HG03066 (cell line): ENCODE results near the gene ARL15.

Experiments used
- ATAC-seq: cut with Tn5 transposase; IDR thresholded peaks from one replicate; pipeline ENCODE4 v1.9.1; 2021; ENCODE audit warnings: low read depth; ENCODE audit not compliant: unreplicated experiment

Gene ARL15

GRCh38 chr5:53923961-53924360, 386.4 kb downstream of the ARL15 start:
- no peak for ATAC-seq

- ATAC-seq: no peak
These were observed 387.6 kb downstream of the ARL15 start for GRCh38 chr5:53922508-53923498.

GRCh38 chr5:53917826-53918225, 392.5 kb downstream of the ARL15 start:
- ATAC-seq: no peak

- ATAC-seq: no peak
These were observed 393.3 kb downstream of the ARL15 start for GRCh38 chr5:53917095-53917494.

- no peak for ATAC-seq
These were observed 395.3 kb downstream of the ARL15 start for GRCh38 chr5:53915120-53915519.

GRCh38 chr5:53913941-53914340, 396.4 kb downstream of the ARL15 start:
- ATAC-seq: no peak

GRCh38 chr5:53908757-53909156, 401.6 kb downstream of the ARL15 start:
- ATAC-seq: no peak

GRCh38 chr5:53907827-53908226, 402.5 kb downstream of the ARL15 start:
- ATAC-seq: no peak

GRCh38 chr5:53906736-53907135, 403.6 kb downstream of the ARL15 start:
- ATAC-seq: no peak

GRCh38 chr5:53902296-53902907, 408.0 kb downstream of the ARL15 start:
- no peak for ATAC-seq

- ATAC-seq: no peak
These were observed 409.7 kb downstream of the ARL15 start for GRCh38 chr5:53900677-53901076.

GRCh38 chr5:53895091-53895683, 415.2 kb downstream of the ARL15 start:
- no peak for ATAC-seq

GRCh38 chr5:53893626-53894025, 416.7 kb downstream of the ARL15 start:
- no peak for ATAC-seq

GRCh38 chr5:53892224-53892623, 418.1 kb downstream of the ARL15 start:
- no peak for ATAC-seq

GRCh38 chr5:53891159-53891558, 419.2 kb downstream of the ARL15 start:
- no peak for ATAC-seq

- no peak for ATAC-seq
These were observed 419.9 kb downstream of the ARL15 start for GRCh38 chr5:53890490-53890889.

- no peak for ATAC-seq
These were observed 425.5 kb downstream of the ARL15 start for GRCh38 chr5:53884844-53885243.

- ATAC-seq: no peak
These were observed 426.0 kb downstream of the ARL15 start for GRCh38 chr5:53884417-53884816.

GRCh38 chr5:53882676-53883031, 427.7 kb downstream of the ARL15 start:
- no peak for ATAC-seq

- ATAC-seq: no peak
These were observed 428.2 kb downstream of the ARL15 start for GRCh38 chr5:53882006-53882675.

- ATAC-seq: no peak
These were observed 430.6 kb downstream of the ARL15 start for GRCh38 chr5:53879708-53880323.
